WTC11 (cell line): ENCODE measurements around the gene CMTM7. TPM values are rescaled to one million over a fixed set of nuclear protein-coding genes. Genes with fewer than 3 reads are reported as not detected.

Source experiments
- ATAC-seq: fragments of 200-7000 bp; cut with Tn5 transposase; 2 replicates; pipeline ENCODE4 v1.10.0; 2021; ENCODE audit warnings: mild to moderate bottlenecking, moderate library complexity
- CTCF ChIA-PET: fragments of 300-600 bp; sonication (Branson Sonifier 250); formaldehyde crosslinking; loops from one replicate; lab custom pipeline; 2021; ENCODE audit warnings: antibody characterized with exemption; lab: Charles Lee
- POLR2A ChIA-PET: fragments of 350-600 bp; sonication (Branson Sonifier 250); formaldehyde crosslinking; loops from one replicate; lab custom pipeline; 2021; ENCODE audit warnings: antibody characterized with exemption; lab: Charles Lee
- DNase-seq: peaks from one replicate; pipeline ENCODE4 v3.0.0; 2021; ENCODE audit warnings: low spot score
- H3K27ac Mint-ChIP-seq: 2 replicates; pipeline ENCODE4 v1.8.0; 2021; ENCODE audit warnings: mixed read lengths
- H3K27me3 Mint-ChIP-seq: 2 replicates; pipeline ENCODE4 v1.8.0; 2021; ENCODE audit warnings: low read depth, mild to moderate bottlenecking, moderate library complexity, mixed read lengths
- H3K36me3 Mint-ChIP-seq: 2 replicates; pipeline ENCODE4 v1.8.0; 2021; ENCODE audit warnings: mixed read lengths
- H3K4me1 Mint-ChIP-seq: 2 replicates; pipeline ENCODE4 v1.8.0; 2022; ENCODE audit warnings: mixed read lengths
- H3K4me3 Mint-ChIP-seq: 2 replicates; pipeline ENCODE4 v1.8.0; 2021; ENCODE audit warnings: mild to moderate bottlenecking, moderate library complexity, mixed read lengths
- H3K9me3 Mint-ChIP-seq: 2 replicates; pipeline ENCODE4 v1.8.0; 2021; ENCODE audit warnings: mixed read lengths
- AFF4 ChIP-seq: sonication (generic); formaldehyde crosslinking; IDR thresholded peaks from 2 replicates; pipeline ENCODE4 v1.8.1; 2023; ENCODE audit warnings: mild to moderate bottlenecking, missing genetic modification reagents, borderline replicate concordance
- ARID4B ChIP-seq: sonication (generic); formaldehyde crosslinking; IDR thresholded peaks from 2 replicates; pipeline ENCODE4 v1.8.0; 2023; ENCODE audit warnings: missing genetic modification reagents, mild to moderate bottlenecking, borderline replicate concordance
- CBFB ChIP-seq: sonication (generic); formaldehyde crosslinking; IDR thresholded peaks from 2 replicates; pipeline ENCODE4 v1.8.1; 2022; ENCODE audit warnings: mild to moderate bottlenecking, low read depth, missing genetic modification reagents
- FOXK1 ChIP-seq: sonication (generic); formaldehyde crosslinking; IDR thresholded peaks from 2 replicates; pipeline ENCODE4 v1.8.0; 2022; ENCODE audit warnings: mild to moderate bottlenecking, moderate library complexity, missing genetic modification reagents
- HMGA2 ChIP-seq: fragments of 250-450 bp; sonication (Bioruptor Pico); IDR thresholded peaks from 2 replicates; pipeline ENCODE4 v1.4.0; 2021; ENCODE audit warnings: mild to moderate bottlenecking, moderate library complexity
- IRF2 ChIP-seq: sonication (generic); formaldehyde crosslinking; IDR thresholded peaks from 2 replicates; pipeline ENCODE4 v1.8.0; 2022; ENCODE audit warnings: low read depth, missing genetic modification reagents, borderline replicate concordance
- NR1H2 ChIP-seq: sonication (generic); formaldehyde crosslinking; IDR thresholded peaks from 2 replicates; pipeline ENCODE4 v1.9.0; 2021; ENCODE audit warnings: mild to moderate bottlenecking, moderate library complexity, missing genetic modification reagents
- TEAD4 ChIP-seq: sonication (generic); formaldehyde crosslinking; IDR thresholded peaks from 2 replicates; pipeline ENCODE4 v1.8.0; 2022; ENCODE audit warnings: mild to moderate bottlenecking, missing genetic modification reagents
- ZBTB21 ChIP-seq: sonication (generic); formaldehyde crosslinking; IDR thresholded peaks from 2 replicates; pipeline ENCODE4 v1.8.1; 2023; ENCODE audit warnings: mild to moderate bottlenecking, missing genetic modification reagents, borderline replicate concordance
- ZBTB43 ChIP-seq: sonication (generic); formaldehyde crosslinking; IDR thresholded peaks from 2 replicates; pipeline ENCODE4 v1.8.1; 2023; ENCODE audit warnings: mild to moderate bottlenecking, missing genetic modification reagents
- ZNF219 ChIP-seq: sonication (generic); formaldehyde crosslinking; IDR thresholded peaks from 2 replicates; pipeline ENCODE4 v1.8.0; 2023; ENCODE audit warnings: missing genetic modification reagents, mild to moderate bottlenecking, borderline replicate concordance
- ZNF232 ChIP-seq: sonication (generic); formaldehyde crosslinking; IDR thresholded peaks from 2 replicates; pipeline ENCODE4 v1.8.0; 2022; ENCODE audit warnings: mild to moderate bottlenecking, missing genetic modification reagents
- ZNF263 ChIP-seq: sonication (generic); formaldehyde crosslinking; IDR thresholded peaks from 2 replicates; pipeline ENCODE4 v1.8.1; 2022; ENCODE audit warnings: low read depth, mild to moderate bottlenecking, moderate library complexity, missing genetic modification reagents
- ZNF532 ChIP-seq: fragments of 250-450 bp; sonication (Bioruptor Pico); IDR thresholded peaks from 2 replicates; pipeline ENCODE4 v1.9.0; 2021; ENCODE audit warnings: mild to moderate bottlenecking, borderline replicate concordance
- total RNA-seq: library from RNA; stranded (reverse); gene quantifications from 3 replicates; pipeline ENCODE4 v1.2.3, GENCODE V29; 2021
- TF ChIP-seq, protein P1 (sequence below): sonication (generic); formaldehyde crosslinking; IDR thresholded peaks from 2 replicates; pipeline ENCODE4 v1.8.1; 2023; ENCODE audit warnings: mild to moderate bottlenecking, missing genetic modification reagents, moderate library complexity

Gene CMTM7
- total RNA-seq, 1 experiment from 2014 or later = 23.4 TPM

DNA sequence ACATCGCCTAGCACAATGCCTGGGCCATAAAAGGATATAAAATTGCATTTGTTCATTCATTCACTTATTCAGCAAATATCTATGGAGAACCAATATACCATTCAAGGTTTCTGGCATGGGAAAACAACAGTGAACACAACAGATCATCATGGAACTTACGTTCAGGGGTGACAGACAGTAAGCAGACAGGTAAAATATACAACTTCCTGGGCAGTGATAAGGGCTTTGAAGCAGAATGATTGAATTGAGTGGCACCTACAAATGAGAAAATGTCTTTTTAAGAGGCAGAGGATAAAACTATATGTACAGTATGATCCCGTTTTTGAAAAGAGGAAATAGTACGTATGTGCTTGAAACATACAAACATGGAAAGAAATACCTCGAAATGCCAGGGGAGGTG is 39.2 kb downstream of the CMTM7 start:
- ATAC-seq (no peak), DNase-seq (no peak)
- no peak overlapping the region for H3K27ac Mint-ChIP-seq
- no peaks in the 10 kb centered on the region for H3K27me3 Mint-ChIP-seq
- TF ChIP-seq TEAD4 (CRISPR knock-in tag) (no peak), IRF2 (no peak), ZBTB21 (no peak), ZNF532 (CRISPR knock-in tag) (no peak), ZNF232 (no peak), FOXK1 (no peak), ZNF263 (no peak), ZNF219 (CRISPR knock-in tag) (no peak), AFF4 (CRISPR knock-in tag) (no peak), HMGA2 (CRISPR knock-in tag) (no peak), ZBTB43 (CRISPR knock-in tag) (no peak), ARID4B (CRISPR knock-in tag) (no peak), NR1H2 (CRISPR knock-in tag) (no peak), CBFB (CRISPR knock-in tag) (no peak)
- TF ChIP-seq, protein P1, sequence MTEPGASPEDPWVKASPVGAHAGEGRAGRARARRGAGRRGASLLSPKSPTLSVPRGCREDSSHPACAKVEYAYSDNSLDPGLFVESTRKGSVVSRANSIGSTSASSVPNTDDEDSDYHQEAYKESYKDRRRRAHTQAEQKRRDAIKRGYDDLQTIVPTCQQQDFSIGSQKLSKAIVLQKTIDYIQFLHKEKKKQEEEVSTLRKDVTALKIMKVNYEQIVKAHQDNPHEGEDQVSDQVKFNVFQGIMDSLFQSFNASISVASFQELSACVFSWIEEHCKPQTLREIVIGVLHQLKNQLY (CRISPR knock-in tag) = no peak
- no peak overlapping the region for H3K4me3 Mint-ChIP-seq
- peaks cover 5% of the 10 kb centered on the region; the same call in 1 of the 2 replicates for H3K4me1 Mint-ChIP-seq
- no peaks in the 10 kb centered on the region for H3K9me3 Mint-ChIP-seq
- ChIA-PET CTCF (no interaction called here), POLR2A (no interaction called here)
- no peaks in the 10 kb centered on the region for H3K36me3 Mint-ChIP-seq
